ENCODE measurements around the gene PEX19.

The PEX19 gene

DNA sequence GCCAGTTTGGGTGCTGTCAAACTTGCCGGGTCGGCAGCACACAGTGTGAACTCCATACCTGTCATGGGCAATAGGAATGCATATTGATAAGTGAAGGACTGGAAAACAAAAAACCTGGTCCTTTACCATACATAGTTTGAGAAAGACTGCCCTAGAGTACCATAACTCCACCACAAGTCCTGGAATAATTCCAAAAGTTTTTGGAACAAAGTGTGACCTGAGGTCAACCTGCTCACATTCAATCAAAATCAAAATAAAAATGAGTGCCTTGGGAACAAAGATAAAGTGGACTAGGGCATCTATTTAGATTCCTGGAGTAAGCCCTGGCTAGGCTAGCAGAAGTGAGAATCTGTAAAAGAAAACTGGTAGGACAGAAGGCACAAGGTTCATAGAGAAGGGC, 7.6 kb downstream of the PEX19 start:
- no peak for DNase-seq (ENCODE audit: low spot score)

DNA sequence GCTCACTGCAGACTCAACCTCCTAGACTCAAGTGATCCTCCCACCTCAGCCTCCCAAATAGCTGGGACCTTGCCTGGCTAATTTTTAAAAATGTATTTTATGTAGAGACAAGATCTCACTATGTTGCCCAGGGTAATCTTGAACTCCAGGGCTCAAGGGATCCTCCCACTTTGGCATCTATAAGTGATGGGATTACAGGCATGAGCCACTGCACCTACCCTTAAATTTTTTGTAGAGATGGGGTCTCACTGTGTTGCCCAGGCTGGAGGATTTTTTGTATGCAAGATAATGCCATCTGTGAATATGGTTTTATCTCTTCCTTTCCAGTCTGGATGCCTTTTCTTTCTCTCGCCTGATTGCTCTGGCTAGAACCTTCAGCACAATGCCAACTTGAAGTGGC, 13.9 kb downstream of the PEX19 start:
- DNase-seq (ENCODE audit: low spot score): no peak

DNA sequence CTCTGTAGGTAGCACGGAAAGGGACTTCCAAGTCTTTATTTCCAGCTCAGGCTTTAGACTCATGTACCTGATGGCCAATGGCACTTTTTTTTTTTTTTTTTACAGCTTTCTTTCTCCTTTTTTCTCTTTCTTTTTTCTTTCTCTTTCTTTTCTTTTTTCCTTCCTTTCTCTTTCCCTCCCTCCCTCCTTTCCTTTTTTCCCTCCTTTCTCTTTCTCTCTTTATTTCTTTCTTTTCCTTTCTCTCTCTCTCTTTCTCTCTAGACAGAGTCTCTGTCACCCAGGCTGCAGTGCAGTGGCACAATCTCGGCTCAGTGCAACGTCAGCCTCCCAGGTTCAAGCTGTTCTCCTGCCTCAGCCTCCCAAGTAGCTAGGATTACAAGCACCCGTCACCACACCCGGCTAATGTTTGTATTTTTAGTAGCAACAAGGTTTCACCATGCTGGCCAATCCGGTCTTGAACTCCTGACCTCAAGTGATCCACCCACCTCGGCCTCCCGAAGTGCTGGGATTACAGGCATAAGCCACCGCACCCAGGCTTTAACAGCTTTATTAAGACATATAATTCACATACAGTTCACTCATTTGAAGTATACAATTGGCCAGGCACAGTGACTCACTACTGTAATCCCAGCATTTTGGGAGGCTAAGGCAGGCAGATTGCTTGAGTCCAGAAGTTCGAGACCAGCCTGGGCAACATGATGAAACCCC, 17.5 kb downstream of the PEX19 start:
- DNase-seq (ENCODE audit: low spot score): no peak

DNA sequence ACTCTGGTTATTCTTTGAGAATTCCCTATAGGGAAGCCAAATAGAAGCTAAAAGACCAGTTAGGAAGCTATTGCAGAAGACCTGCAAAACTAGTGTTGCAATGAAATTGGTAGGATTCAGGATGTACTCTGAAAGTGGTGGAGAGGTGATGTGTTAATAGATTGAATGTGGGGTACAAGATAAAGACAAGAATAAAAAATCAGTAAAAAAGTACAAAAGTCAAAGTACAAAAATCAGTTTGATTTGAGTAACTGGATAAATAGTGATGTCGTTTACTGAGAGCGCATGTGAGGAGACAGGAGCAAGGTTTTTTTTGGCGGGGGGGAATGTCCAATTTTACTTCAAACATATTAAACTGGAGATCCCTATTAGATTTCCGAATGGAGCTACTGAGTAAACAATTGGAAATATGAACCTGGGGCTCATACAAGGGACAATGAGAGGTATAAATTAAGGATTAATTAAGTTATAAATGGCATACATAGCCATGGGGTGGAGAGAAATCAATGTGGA, 20.1 kb downstream of the PEX19 start:
- no peak for DNase-seq (ENCODE audit: low spot score)

DNA sequence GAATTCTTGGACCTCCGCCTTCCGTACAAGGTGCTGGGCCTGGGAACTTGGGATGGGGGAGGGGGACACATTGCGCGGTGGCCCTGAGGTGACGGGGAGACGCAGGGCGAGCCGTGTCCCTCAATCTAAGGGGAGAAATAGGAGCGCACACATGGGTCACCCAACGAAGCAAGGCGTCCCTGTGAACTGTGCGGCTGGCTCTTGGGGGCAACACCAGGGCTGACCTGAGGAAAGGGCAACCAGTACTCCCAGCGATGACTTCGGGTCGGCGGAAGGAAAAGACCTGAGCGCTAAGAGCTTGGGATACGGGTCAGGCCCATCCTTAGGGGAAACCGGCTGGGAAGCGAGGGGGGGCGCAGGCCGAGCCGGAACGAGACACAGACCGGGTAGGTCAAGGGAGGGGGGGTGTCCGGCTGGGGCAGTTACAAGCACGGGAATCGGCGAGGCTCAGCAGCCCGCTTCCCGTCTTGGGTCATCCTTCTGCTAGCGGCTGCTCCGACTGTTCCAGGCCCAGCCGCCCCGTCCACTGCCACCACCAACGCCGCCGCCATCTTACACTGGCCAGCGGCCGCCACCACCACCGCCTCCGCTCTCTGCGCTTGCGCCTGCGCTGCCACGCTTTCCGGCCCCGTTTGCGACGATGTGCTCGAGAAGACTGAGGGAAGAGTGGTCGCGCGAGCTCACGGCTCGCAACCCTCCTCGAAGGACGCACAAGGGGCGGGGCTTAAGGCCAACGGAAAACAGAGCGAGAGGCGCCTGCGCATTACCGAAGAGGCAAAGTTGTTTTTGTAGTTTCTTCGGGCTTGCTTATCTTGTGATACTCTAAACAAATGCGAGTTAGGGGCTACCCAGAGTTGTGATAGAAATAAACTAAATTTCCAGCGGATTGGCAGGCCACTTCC, 22.8 kb downstream of the PEX19 start, which contains the start of gene DCAF8:
DCAF8 (minus strand) TSS at position 657 of the 902 bp plus-strand sequence. CDS start 18,541 bp downstream, outside the sequence.
- DNase-seq (ENCODE audit: low spot score): peak; percentile 97

DNA sequence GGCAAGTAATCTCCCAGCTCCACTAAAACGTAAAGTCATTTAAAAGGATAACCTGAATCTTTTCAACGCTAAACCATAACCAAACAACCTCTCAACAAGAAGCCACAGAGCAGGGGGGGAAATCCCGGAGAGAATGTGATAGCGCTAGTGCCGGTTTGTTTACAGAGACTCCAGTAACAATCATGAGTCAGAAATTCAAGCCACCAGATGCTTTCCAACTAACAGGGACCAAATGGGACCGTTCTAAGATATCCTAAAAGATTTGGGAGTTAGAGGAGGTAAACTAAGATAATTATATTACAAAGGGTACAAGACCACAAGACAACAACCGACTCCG, 23.4 kb downstream of the PEX19 start:
- DNase-seq (ENCODE audit: low spot score): no peak

DNA sequence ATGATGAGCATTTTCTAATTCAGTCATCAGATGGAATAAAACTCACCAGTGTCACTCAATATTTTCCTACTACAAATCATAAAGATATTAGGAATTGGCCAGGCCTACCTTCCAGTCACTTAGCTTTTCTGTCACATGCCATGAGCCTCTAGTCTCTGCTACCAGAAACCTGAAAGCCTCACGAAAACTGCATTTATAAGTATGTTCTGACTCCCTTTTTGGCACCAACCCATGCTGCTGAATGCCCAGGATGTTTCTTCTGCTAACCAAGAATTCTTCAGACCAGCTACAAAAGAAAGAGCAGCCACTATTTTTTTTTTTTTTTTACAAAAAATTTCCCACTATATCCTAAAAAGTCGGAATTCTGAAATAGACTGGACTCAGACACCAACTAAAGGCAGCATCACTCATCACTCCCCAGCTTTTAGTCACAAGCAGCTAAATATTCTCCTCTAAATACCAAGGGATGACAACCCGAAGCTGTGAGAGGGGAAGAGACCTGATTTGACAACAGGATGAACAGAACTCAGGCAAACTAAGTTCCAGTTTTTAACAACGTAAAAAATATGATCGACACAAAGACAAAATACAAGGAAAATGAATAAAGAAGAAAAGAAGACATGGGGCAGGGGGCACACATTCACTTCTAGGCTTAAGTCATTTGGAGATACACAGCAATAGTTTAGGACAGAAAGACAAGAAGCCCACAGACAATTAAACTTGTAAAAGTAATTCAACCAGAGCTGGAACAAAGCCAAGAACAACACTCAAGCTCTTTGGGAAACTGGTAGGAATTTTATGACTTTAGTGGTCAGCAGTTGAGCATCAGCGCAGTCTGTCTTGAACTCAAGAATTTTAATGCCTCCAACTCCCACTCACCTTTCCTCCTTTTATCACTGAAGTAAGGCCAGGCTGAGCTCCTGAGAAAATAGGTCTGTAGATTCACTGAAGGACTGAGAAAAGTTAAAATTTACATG, 24.2 kb downstream of the PEX19 start:
- DNase-seq (ENCODE audit: low spot score): no peak

DNA sequence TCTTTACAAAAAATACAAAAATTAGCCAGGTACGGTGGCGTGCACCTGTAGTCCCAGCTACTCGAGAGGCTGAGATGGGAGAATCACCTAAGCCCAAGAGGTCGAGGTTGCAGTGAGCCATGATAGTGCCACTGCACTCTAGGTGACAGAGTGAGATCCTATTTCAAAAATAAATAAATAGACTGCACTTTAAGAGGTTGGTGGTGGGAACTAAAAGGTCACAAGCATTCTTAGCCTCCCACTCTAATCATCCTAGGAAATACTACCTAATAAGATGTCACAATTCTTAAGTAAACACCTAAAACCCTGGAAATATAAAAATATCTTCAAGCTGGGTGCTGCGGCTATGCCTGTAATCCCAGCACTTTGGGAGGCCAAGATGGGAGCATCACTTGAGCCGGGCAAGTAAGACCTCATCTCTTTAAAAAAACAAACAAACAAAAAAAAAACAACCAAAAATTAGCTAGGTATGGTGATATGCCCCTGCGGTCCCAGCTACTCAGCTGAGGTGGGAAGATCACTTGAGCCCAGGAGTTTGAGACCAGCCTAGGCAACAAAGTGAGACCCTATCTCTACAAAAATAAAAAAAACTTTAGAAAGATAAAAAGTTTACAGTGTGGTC, 26.6 kb downstream of the PEX19 start:
- no peak for DNase-seq (ENCODE audit: low spot score)

DNA sequence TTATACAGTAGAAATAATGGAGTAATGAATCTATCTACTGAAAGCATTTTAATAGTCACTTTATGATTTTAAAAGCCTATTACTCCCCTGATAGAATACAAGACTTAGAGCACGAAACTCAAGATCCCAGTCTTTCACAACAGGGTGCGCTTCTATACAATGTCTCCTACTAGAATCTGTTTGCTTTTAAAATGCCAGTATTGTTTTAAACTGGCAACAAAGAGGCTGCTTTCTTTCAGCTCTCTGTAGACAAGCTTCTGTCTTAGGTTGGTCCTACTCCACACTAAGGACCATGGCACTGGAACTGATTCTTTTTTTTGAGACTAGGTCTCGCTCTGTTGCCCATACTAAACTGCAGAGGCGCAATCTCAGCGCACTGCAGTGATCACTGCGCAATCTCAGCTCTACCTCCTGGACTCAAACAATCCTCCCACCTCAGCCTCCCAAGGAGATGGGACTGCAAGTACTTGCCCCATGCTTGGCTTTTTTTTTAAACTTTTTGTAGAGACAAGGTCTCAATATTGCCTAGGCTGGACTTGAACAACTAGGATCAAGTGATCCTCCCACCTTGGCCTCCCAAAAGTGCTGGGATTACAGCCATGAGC, 27.4 kb downstream of the PEX19 start:
- DNase-seq (ENCODE audit: low spot score): no peak

DNA sequence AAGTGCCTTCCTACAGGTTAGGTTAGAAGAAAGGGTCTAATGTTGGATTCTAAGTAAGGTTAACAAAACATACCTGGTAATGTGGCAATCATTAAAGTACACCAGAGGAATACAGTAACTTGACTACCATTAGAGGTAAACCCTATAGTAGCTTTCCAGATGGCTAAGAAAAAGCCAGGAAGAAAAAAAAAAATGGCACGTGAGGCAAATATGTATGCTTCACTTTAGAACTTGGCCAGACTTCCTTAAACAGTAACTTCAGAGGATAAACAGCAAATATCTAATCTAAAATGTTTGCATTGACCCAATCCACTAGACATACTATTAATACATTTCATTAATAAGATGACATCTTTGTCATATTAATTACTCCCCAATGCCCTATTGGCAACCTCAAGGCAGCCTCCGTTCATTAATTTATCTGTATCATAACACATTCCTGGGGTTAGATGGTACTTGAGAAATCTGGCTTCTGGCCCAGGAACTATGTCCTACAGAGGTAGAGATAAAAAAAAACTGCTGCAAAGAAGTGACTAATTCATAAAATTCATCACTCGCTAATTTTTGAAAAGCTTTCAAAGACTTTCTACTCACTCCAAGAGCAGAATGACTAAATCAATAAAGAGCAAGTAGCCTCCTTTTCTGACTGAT, 28.4 kb downstream of the PEX19 start:
- no peak for DNase-seq (ENCODE audit: low spot score)

DNA sequence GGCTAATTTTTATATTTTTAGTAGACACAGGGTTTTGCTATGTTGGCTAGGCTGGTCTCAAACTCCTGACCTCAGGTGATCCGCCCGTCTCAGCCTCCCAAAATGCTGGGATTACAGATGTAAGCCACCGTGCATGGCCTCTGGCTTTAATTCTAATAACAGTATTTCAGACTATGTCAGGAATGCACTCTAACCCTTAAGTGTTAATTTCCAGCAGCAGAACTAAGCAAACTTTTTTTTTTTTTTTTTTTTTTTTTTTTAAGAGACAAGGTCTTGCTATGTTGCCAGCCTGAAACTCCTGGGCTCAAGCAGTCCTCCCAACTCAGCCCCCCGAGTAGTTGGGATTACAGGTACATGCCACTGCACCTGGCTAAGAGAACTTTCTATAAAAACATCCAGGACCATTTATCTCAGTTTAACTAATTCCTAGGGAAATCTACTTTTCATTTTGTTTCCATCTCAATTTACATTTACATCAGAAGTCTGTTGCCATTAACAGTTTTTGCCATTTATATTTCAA, 29.1 kb downstream of the PEX19 start:
- DNase-seq (ENCODE audit: low spot score): no peak

DNA sequence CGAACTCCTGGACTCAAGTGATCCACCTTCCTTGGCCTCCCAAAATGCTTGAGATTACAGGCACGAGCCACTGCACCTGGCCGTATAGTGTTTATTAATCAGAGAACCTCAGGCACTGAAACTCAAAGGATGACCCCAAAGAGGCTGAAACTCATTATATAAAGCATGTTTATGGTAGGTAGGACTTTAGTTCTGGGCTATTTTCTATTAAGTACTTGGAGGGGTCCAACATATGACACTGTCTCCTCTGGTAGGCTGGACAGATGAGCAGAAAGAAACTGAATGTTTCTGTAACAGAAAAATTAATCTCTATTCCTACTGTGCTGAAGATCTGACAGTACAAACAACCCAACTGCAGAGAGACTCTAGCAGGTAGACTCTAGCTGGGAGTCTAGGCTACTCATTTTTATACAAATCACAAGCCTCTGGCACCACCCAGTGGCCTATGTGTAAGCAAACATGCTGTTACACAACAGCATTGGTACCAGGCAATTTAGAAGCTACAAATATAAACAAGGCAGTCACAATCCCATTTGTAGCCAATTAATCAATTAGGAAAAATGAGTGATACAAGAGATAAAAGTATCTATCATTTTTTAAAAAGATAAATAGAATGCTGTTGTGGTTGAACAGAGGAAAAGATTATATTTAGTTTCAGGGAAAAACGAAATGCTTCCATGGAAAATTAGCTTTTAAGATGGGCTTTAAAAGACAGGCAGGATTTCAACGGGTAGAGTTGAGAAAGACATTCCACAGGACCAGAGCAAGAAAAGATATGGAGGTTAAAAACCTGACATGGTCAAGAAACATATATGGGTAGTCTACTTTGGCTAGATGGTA, 33.0 kb downstream of the PEX19 start:
- no peak for DNase-seq (ENCODE audit: low spot score)

DNA sequence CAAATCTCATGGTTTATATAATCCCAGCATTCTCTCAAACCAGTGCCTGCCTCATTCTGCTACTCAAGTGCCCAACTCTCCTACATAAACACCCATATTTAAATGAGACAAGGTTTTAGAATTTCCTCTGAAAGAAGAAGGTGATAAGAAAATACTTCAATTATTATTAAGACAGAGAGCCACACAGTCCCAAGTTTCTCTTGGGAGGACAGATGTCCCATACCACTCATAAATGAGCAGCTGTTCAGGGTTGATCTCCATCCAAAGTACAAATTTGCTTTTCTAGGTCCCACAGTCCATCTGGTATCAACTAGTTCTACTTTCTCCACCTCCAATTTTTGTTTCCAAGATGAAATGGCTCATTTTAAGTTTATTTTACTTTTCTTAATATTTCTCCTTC, 33.9 kb downstream of the PEX19 start:
- DNase-seq (ENCODE audit: low spot score): no peak

DNA sequence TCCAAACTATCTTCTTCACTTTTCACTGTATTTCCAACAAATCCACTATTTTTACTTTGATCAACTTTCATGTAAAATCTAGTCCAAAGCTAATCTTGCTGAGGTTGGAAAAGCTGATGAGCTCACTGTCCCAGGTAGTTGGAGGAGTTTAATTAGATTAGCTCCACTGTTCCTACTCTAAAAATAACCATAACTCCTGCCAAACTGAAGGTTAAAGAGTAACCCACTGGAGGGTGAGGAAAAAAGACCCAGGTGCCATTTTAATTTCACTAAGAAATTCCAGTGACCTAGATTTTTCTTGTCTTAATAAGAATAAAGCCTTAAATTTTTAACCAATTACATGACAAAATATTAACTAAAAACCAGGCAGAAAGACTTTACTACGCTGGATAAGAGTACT, 37.9 kb downstream of the PEX19 start:
- DNase-seq (ENCODE audit: low spot score): no peak

DNA sequence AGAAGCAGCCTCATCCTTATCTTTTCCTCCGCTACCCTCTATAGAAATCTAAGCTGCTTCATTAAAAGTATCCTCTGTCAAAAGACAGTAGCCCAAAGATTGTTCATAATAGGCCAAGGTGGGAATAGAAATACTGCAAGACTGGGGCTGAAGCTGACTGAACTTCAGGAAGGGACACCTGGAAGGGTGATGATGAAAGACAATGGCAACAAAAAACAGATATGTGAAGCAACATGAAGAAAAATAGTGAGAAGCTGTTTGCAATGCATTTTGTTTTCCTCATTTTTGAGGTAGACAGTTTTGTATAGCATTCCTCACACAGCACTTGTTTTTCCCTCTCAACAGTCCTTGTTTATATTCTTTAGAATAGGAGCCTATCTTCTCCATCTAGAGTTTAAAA, 39.5 kb downstream of the PEX19 start:
- DNase-seq (ENCODE audit: low spot score): no peak

DNA sequence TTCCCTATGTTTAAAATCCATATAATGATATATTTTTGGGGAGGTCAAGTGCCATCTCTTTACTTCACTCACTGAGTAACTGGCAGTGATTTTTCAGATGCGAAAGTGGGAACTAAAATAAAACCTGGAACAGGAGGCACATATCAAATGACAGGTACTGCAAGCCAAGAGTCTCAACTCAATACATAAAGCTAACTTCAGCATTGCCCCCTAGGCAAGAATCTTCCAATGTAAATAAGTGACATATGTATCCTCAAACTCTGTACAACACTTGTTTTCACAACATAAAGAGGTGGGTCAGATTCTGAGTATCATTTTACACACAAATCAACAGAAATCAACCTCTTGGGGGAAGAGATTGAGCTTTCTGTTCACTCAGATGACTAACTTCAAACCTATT, 40.7 kb downstream of the PEX19 start:
- DNase-seq (ENCODE audit: low spot score): no peak

DNA sequence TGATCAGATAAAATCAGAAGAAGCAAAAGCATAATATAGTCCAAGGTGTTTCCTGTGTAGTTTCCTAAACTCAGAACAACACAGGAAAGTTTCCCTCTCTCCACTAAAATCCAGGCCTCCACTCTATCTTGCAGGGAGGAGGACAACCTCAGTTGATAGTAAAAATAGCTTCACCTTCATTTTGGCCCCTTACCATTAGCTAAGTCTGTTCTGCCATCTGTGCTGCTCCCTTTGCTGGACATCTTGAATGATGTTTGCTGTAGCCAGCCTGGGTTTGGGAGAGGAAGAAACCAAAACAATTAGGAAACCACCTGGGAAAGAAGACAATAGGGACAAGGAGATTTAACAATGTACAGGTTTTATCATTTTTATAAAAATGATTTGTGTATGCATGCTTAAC, 41.2 kb downstream of the PEX19 start:
- no peak for DNase-seq (ENCODE audit: low spot score)

DNA sequence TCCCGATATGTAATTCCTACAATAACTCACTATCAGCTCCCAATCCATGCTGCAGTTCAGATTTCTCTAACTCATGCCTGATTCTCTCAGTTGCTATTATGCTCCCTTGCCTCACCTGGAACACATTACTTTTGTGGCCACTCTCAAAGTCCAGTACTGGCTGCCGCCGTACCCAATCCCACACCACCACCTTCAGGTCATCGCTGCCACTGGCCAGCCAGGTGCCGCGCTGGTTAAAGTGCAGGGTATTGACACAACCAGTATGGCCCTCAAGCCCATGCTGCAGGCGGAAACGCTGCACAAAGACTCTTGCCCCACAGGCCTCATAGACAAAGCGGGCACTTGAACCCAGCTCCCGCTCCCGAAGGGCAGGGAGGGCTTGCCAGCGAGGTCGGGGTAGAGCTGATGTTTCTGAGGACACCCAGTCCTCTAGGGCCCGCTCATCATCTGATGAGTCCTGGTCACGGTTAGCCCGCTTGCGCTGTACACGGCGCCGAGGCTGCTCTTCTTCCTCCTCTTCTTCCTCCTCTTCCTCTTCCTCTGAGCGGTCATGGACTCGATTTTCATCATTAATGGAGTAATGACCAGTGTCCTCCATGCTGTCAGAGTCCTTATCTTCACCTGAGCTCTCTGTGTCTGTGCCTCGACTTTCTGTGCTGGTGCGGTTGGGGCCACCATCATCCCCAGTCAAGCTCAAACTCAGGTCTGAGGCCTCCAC, 45.2 kb downstream of the PEX19 start:
- no peak for DNase-seq (ENCODE audit: low spot score)

DNA sequence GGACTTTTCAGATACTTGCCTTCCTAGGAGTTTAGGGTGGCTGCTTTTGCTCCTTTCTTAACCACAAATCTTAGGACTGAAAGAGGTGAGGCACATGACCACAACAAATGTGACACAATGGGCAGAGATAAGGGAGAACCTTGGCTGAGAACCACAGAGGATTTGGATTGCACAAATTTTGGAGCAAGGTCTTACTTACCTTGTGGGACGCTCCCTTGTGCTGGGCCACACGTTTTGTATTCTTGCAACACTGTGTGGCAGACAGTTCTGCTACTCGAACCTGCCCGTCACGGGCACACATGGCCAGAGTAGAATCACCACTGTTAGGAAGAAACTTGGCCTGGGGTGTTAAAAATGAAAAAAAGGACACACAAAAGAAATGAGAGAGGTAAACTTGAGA, 46.5 kb downstream of the PEX19 start:
- no peak for DNase-seq (ENCODE audit: low spot score)

Data from left forelimb (tissue), 1 donor.